Fibroblast of the aortic adventitia (primary cell): ENCODE results near the gene FAM98C. TPM values are rescaled to one million over a fixed set of nuclear protein-coding genes. Genes with fewer than 3 reads are reported as not detected.

ENCODE experiments used
- DNase-seq: peaks from one replicate; pipeline ENCODE4 v3.0.0-alpha.2; 2010; ENCODE audit warnings: low read depth
- H3K4me3 ChIP-seq: 2 replicates; pipeline ENCODE4 v1.5.1; 2011; ENCODE audit warnings: low read depth, mild to moderate bottlenecking, control low read depth, low read length, moderate library complexity
- CTCF ChIP-seq: IDR thresholded peaks from 2 replicates; pipeline ENCODE4 v1.5.1; 2011; ENCODE audit warnings: mild to moderate bottlenecking, low read length, control low read depth, inconsistent platforms; ENCODE audit not compliant: insufficient read depth
- total RNA-seq: library from RNA; depleted of rRNA; stranded (reverse); fragments of >200 nt; gene quantifications from 2 replicates; pipeline ENCODE4 v1.2.3, GENCODE V29; 2012; ENCODE audit warnings: low replicate concordance

Gene FAM98C
- total RNA-seq, 1 donor = 11.9 TPM

GRCh38 chr19:38452430-38453366, 49.8 kb downstream of the FAM98C start:
- H3K4me3 ChIP-seq = no peak overlapping the region
- no peak for DNase-seq
- no peak for TF ChIP-seq CTCF

GRCh38 chr19:38453596-38453995, 50.7 kb downstream of the FAM98C start:
- no peak for DNase-seq

GRCh38 chr19:38455031-38455430, 52.1 kb downstream of the FAM98C start:
- no peak overlapping the region for H3K4me3 ChIP-seq
- peak; percentile 16 for DNase-seq
- no peak for TF ChIP-seq CTCF

More at GRCh38 chr19:38453596-38453995, 50.7 kb downstream of the FAM98C start:
- TF ChIP-seq CTCF = no peak
- H3K4me3 ChIP-seq = no peak overlapping the region

GRCh38 chr19:38457202-38457601, 54.3 kb downstream of the FAM98C start:
- no peak overlapping the region for H3K4me3 ChIP-seq
- no peak for DNase-seq
- TF ChIP-seq CTCF = no peak

GRCh38 chr19:38457690-38458405, 55.0 kb downstream of the FAM98C start:
- TF ChIP-seq CTCF = no peak
- no peak for DNase-seq
- no peak overlapping the region for H3K4me3 ChIP-seq

Other genes starting within 250 kb of the FAM98C start
- gene DPF1, start 178.9 kb upstream of the FAM98C start, total RNA-seq = 2.7 and 3.3 TPM in 2 replicates
- 1.3 TPM in 1 of 2 replicates, not detected in the other for gene PPP1R14A, start 146.7 kb upstream of the FAM98C start, total RNA-seq
- gene SPINT2, start 138.5 kb upstream of the FAM98C start, total RNA-seq = 1.3 and 13.5 TPM in 2 replicates
- gene C19orf33, start 98.8 kb upstream of the FAM98C start, total RNA-seq = 0.45 and 1.7 TPM in 2 replicates
- gene YIF1B, start 87.1 kb upstream of the FAM98C start, total RNA-seq = 13.1 and 59.8 TPM in 2 replicates
- gene KCNK6, start 83.2 kb upstream of the FAM98C start, total RNA-seq = 3.6 and 3.7 TPM in 2 replicates
- gene CATSPERG, start 67.3 kb upstream of the FAM98C start, total RNA-seq = 0.98 and 1.4 TPM in 2 replicates
- 55.4 and 223 TPM in 2 replicates for gene PSMD8, start 28.5 kb upstream of the FAM98C start, total RNA-seq
- 1.3 TPM in 1 of 2 replicates, not detected in the other for gene GGN, start 15.1 kb upstream of the FAM98C start, total RNA-seq
- 0.41 and 9.7 TPM in 2 replicates for gene SPRED3, start 14.4 kb upstream of the FAM98C start, total RNA-seq
- not detected in 2 replicates for gene RASGRP4, start 23.1 kb downstream of the FAM98C start, total RNA-seq
- gene RYR1, start 30.6 kb downstream of the FAM98C start, total RNA-seq = under 0.01 TPM in 1 of 2 replicates, not detected in the other
- 0.57 TPM in 1 of 2 replicates, not detected in the other for gene MAP4K1, start 214.9 kb downstream of the FAM98C start, total RNA-seq
- gene EIF3K, start 216.1 kb downstream of the FAM98C start, total RNA-seq = 268 and 491 TPM in 2 replicates
- gene ACTN4, start 244.6 kb downstream of the FAM98C start, total RNA-seq = 20.1 and 280 TPM in 2 replicates